Ovary (tissue), 3 donors: Measurements from ENCODE around the gene CYTH1.

Source experiments
- EP300 ChIP-seq: sonication (generic); formaldehyde crosslinking; IDR thresholded peaks from one replicate; pipeline ENCODE4 v1.6.1; 2017; ENCODE audit warnings: antibody characterized with exemption
- POLR2A ChIP-seq: fragments of 450-650 bp; IDR thresholded peaks from one replicate; pipeline ENCODE4 v1.6.1; 2017; ENCODE audit warnings: antibody characterized with exemption, mild to moderate bottlenecking, moderate library complexity
- TF ChIP-seq, protein P1 (sequence below), 3 donors: fragments of 450-650 bp in 2 of 3; fragments of 200-600 bp in 1 of 3; IDR thresholded peaks; one replicate each; pipeline versions ENCODE4 v1.5.1 to v1.8.0; 2016 to 2022; ENCODE audit warnings: antibody characterized with exemption in 3 of 3, mild to moderate bottlenecking in 1 of 3
- donor health status: DM: no; HTN: no; CAD: no.

- TF ChIP-seq, protein P1, sequence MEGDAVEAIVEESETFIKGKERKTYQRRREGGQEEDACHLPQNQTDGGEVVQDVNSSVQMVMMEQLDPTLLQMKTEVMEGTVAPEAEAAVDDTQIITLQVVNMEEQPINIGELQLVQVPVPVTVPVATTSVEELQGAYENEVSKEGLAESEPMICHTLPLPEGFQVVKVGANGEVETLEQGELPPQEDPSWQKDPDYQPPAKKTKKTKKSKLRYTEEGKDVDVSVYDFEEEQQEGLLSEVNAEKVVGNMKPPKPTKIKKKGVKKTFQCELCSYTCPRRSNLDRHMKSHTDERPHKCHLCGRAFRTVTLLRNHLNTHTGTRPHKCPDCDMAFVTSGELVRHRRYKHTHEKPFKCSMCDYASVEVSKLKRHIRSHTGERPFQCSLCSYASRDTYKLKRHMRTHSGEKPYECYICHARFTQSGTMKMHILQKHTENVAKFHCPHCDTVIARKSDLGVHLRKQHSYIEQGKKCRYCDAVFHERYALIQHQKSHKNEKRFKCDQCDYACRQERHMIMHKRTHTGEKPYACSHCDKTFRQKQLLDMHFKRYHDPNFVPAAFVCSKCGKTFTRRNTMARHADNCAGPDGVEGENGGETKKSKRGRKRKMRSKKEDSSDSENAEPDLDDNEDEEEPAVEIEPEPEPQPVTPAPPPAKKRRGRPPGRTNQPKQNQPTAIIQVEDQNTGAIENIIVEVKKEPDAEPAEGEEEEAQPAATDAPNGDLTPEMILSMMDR (IDR thresholded peaks at IDR 0.05): no peak
- TF ChIP-seq EP300 (no peak), POLR2A (no peak)
These were observed 111.0 kb downstream of the CYTH1 start for GRCh38 chr17:78670850-78671725.
